HG02884 (cell line): ENCODE results near the gene PARP14.
"Not testable (repeated sequence)": the region's sequence is repeated elsewhere in the genome, so short reads cannot be mapped to it uniquely, and the experiment has no call there.

ENCODE experiments used
- ATAC-seq: cut with Tn5 transposase; IDR thresholded peaks from one replicate; pipeline ENCODE4 v1.9.1; 2021; ENCODE audit warnings: mild to moderate bottlenecking, moderate library complexity; ENCODE audit not compliant: unreplicated experiment

The PARP14 gene

DNA sequence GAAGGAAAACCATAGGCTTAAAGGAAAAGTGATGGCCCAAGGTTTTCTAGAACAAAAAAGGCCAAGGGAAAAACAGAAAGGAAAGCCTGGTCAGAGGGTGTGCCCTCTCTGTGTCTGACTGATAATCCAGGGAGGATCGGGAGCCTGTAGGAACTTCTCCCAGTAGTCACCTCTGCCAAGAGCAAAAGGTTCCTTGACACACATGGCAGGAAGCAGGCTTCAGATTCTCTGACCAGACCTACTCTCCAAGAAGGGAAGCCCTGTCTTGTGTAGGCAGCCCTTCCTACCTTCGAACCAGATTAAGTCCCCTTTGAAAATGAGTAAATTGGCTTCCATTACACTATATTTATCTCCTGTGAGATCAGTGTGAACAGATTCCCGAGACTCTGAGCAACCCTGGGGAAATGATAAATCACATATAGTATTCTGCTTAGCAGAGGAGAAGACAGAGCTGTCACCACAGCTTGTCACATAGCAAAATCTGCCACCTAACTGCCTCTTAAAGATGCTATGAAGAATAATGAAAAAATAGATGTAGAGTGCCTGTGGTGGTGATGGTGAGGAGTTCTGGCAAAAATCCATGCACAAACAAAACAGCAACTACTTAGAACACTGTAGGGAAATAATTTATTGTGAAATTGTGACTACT, 38.8 kb downstream of the PARP14 start:
- no peak for ATAC-seq

DNA sequence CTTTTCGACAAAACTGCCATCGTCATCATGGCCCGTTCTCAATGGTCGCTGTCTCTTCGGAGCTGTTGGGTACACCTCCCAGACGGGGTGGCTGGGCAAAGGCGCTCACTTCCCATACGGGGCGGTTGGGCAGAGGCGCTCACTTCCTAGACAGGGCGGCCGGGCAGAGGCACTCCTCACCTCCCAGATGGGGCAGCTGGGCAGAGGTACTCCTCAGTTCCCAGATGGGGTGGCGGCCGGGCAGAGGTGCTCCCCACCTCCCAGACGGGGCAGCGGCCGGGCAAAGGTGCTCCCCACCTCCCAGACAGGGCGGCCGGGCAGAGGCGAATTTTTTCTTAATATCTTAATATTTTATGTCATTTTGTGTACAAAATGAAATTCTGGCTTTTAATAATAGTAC, 44.5 kb downstream of the PARP14 start:
- ATAC-seq = no peak

DNA sequence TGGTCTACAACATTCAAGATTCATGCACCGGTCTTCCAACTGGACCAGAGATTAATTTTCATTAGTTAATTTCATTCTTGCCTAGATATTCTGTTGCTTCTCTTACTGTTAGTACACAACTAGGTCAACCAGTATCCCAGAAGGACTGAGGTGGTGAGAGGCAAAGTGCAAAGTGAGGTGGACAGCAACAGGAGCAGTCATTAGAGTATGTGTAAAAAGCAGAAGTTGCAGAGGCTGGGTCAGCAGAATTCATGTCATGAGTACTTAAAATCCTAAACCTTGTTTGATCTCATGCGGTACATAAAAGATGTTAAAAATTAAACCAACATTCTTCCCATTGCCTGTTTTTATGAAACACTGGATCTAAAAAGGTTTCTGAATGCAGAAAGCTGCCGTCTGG, 46.7 kb downstream of the PARP14 start:
- ATAC-seq = no peak

DNA sequence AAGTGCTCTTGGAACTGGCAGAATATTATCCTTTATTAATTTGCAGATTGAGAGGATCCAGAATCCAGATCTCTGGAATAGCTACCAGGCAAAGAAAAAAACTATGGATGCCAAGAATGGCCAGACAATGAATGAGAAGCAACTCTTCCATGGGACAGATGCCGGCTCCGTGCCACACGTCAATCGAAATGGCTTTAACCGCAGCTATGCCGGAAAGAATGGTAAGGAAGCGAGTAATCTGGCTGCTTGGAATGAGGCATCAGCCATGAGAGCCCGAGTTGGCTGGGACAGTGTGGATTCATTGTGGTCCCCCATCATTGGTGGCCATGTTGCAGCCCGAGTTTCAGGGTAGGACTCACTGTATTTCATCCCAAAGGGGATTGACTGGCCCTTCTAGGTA, 47.1 kb downstream of the PARP14 start:
- ATAC-seq = no peak

DNA sequence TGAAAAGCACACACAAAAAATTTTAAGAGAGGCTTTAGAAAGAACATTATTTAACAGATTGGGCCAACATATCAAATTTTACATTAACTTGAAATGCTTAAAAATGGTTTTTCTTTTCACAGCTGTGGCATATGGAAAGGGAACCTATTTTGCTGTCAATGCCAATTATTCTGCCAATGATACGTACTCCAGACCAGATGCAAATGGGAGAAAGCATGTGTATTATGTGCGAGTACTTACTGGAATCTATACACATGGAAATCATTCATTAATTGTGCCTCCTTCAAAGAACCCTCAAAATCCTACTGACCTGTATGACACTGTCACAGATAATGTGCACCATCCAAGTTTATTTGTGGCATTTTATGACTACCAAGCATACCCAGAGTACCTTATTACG, 47.5 kb downstream of the PARP14 start:
- no peak for ATAC-seq

DNA sequence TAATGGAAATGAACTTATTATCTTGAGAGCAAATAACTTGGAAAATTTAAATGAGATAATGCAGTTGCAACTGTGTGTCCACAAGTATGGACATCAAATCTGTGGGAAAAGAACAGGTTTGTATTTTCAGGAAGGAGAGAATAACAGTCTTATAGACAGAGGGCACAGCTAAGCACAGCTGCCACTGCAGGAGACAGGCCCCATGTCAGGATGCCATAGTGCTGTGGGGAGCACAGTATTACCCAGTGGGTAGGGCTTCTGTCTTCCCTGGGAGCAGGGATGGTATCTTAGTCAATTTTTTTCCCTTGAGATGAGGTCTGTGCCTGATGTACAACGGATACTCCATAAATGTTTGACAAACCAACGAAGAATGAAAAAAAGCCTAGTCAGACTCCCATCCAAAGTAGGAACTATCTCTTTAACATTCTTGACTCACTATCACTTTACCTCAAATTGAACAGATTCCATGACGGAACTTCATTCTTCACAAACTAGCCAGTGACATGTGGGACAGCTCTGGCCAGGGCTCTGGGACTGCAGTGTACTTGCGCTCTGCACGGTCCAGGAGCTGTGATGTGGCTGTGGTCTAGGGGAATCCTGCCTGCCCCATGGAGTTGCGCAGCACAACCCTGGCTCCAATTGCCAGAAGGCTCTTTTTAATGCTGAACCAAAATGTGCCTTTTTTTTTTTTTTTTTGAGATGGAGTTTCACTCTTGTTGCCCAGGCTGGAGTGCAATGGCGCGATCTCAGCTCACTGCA, 48.3 kb downstream of the PARP14 start:
- ATAC-seq = no peak

DNA sequence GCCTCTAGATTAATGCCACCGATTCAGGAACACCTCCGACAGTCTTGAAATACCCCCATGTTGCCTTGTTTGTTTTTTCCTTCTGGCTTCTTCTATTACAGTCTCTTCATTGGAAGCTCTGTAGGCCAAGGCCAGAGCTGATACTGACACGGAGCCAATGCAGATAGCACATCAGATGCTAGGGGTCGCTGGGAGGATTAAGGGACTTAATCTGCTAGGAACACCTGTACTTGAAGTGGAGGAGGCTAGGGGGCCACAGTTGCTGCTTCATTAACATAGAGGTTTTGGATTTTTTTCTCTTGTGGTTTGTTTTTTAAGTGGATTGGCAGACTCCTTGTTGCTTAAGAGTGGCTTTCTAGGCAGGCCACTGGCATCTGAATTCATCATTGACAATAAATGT, 49.6 kb downstream of the PARP14 start:
- ATAC-seq = no peak

DNA sequence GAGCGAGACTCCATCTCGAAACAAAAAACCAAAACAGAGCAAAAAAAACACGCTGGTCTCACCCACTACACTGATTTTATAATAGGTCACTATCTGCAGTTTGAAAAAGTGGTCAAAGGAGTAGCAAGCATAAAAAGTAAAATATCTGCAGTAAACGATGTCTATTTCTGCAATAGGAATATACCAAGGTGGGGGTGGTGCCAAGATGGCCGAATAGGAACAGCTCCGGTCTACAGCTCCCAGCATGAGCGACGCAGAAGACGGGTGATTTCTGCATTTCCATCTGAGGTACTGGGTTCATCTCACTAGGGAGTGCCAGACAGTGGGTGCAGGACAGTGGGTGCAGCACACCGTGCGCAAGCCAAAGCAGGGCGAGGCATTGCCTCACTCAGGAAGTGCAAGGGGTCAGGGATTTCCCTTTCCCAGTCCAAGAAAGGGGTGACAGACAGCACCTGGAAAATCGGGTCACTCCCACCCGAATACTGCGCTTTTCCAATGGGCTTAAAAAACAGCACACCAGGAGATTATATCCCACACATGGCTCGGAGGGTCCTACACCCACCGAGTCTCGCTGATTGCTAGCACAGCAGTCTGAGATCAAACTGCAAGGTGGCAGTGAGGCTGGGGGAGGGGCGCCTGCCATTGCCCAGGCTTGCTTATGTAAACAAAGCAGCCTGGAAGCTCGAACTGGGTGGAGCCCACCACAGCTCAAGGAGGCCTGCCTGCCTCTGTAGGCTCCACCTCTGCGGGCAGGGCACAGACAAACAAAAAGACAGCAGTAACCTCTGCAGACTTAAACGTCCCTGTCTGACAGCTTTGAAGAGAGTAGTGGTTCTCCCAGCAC, 52.3 kb downstream of the PARP14 start:
- ATAC-seq = not testable (repeated sequence)

DNA sequence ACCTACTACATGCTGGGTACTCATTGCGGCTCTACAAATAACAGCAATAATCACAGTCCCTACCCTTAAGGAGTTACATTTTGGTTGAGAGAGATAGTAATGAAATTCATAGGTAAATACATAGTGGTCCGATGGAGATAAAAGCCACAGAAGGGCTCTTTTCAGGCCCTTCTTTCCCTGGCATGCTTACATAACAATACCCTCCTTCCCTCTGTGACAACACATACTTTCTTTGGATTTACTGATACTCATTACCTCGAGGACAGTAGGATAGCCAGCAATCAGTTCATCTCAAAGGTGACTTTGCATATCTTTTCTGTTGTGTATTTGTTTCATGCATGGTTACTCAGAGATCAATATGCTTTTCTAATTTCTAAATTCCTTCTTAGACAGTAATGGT, 58.5 kb downstream of the PARP14 start:
- ATAC-seq = no peak

DNA sequence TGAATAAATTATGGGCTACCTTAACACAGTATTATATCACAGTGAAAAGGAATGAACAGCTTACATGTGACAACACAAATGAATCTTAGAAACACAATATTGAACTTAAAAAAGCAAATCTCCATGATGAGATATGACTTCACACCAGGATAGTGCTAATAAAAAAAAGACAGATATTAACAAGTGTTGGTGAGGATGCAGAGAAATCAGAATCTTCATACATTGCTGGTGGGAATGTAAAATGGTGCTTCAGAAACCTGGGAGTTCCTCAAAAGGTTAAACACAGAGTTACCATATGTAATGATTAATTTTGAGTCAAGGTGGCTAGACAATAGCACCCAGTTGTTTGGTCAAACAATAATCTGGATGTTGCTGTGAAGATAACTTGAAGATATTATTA, 61.6 kb downstream of the PARP14 start:
- no peak for ATAC-seq

DNA sequence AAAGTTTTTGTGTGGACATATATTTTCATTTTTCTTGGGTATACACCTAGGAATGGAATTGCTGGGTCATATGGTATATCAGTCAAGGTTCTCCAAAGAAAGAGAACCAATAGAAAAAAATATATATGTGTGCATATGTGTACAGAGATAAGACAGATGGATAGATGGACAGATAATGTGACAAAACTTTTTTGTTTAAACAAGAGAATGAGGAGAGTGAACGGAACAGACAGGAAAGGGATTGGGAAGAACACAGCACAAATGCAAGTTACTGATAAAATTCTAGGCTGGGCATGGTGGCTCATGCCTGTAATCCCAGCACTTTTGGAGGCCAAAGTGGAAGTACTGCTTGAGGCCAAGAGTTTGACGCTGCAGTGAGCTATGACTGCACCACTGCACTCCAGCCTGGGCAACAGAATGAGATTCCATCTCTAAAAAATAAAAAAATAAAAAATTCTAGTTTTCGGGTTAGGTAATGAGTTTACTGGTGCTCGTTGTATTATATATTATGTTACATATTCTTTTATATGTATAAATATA, 63.0 kb downstream of the PARP14 start:
- ATAC-seq = no peak

DNA sequence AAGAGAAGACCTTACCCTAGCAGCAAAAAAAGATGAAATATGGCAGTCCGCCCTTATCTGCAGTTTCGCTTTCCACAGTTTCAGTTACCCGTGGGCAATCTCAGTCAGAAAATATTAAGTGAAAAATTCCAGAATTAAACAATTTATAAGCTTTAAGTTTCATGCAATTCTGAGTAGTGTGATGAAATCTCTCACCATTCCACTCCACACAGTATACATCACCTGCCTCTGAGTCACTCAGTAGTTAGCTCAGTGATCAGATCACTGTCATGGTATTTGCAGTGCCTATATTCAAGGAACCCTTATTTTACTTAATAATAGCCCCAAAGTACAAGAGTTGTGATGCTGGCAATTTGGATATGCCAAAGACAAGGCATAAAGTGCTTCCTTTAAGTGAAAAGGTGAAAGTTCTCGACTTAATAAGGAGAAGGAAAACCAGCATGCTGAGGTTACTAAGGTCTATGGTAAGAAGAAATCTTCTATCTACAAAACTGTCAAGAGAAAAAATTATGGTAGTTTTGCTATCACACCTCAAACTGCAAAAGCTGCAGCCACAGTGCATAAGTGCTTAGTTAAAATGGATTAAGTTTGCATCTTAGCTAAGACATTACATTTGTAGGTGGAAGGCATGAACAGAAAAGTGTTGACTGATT, 64.9 kb downstream of the PARP14 start:
- ATAC-seq = no peak

DNA sequence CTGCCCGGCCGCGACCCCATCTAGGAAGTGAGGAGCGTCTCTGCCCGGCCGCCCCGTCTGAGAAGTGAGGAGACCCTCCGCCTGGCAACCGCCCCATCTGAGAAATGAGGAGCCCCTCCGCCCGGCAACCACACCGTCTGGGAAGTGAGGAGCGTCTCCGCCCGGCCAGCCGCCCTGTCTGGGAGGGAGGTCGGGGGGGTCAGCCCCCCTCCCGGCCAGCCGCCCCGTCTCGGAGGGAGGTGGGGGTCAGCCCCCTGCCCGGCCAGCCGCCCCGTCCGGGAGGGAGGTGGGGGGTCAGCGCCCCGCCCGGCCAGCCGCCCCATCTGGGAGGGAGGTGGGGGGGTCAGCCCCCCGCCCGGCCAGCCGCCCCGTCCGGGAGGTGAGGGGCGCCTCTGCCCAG, 66.7 kb downstream of the PARP14 start:
- not testable (repeated sequence) for ATAC-seq

DNA sequence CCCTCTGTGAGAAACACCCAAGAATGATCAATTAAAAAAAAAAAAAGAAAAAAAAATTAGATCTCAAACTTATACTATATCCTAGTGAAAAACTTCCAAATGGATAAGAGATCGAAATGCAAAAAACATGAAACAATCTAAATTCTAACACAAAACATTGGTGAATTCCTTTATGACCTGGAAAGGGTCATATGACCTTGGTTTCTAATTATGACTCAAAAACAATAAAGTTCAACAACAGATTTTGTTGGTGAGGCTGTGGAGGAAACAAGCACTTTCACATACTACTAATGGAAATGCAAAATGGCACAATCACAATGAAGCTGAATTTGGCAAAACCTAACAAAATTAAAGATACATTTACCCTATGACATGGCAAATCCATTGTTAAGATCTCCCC, 67.7 kb downstream of the PARP14 start:
- ATAC-seq = no peak

DNA sequence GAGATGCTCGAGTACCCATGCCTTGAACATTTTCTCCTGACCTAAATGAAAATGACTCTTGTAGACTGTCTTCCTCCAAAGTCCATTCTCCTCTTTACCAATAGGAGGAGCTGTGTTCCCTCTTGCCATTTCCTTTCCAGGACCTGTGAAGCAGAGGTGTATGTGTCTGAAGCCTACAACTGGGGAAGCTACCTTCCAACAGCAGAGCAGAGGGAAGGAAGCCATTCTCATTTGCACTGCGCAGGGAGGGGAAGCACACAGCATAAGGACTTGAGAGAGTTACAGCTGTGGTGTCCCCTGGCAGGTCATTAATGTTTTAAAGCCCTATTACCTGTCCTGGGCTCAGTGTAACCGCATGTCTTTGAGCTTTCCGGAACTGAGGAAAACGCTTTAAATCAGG, 74.3 kb downstream of the PARP14 start:
- ATAC-seq = no peak

DNA sequence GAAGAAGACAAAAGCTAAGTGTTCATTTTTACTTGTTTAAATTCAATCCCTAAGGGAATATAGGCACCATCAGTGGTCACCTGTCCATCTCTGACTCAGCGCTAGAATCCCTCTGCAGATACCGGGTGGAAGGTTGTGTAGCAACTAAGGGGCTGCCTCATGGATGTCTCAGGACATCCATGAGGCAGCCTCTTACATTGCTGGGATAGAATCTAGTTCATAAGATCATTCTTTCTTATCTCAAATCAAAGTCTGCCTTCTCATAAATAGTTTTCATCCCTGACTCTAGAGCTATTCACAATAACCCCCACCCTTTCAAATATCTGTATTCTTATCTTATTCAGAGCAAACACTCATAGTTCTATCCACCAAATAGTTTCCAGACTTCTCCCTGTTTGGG, 74.9 kb downstream of the PARP14 start:
- ATAC-seq = no peak

DNA sequence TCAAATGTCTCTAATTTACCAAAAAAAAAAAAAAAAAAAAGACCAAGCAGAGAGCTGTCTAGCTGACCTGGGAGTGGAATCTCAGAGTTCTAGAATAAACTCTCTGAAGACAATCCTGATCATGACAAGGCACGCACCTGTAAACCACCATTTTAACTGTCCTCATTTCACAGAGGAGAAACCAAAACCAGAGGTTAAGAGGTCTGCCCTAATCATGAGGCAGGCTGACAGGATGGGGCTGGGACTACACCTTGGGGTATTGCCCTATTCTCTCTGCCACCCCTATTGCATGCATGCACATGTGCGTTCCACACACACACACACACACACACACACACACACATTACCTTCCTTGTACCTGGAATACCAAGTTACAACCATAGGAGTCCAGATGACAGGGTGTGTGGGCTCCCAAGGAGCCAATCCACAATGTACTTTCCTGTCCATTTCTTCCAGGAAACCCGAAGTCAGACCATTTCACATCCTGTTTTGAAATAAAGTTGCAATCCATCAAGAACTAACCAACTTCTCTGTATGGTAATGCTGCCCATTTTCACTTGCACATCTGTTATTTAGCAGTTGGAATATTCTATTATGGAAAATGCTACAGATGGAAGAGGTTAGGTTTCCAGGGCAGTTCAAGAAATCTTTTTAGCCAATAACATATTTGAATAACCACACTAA, 78.4 kb downstream of the PARP14 start:
- no peak for ATAC-seq

DNA sequence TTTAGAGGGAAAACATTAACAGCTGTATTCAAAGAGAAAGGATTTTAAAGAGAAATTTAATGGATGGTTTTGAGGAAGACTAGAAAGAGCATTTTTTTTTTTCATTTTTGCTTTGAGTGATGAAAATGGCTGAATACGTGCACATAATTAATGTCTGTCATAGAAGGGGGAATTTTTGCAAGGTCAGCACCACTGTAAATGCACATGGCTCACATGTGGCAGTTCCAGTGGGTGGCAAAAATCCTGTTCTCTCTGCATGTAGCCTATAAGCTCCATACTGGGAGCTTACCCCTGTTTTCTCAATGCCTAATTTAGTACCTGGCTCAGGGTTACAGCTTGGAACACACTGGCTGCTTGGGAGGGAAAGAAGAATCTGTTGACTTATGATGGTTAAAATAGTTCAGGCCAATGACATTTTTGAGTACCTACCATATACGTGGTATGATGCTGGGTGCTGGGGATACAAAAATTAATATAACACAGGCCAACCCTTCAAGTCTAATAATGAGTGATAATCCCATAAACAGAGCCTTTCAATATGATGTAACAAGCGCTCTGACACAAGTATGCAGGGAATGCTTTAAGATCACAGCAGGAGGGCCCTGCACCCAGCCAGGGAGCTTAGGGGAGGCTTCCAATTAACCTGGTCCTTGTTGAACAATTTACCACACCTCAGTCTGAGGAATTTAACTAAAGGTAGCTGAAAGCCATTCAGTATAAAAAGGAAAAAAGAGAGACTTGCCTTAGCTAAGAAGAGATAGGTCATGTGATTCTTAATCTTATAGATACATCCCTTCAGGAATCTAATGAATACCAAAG, 80.0 kb downstream of the PARP14 start:
- ATAC-seq = no peak

DNA sequence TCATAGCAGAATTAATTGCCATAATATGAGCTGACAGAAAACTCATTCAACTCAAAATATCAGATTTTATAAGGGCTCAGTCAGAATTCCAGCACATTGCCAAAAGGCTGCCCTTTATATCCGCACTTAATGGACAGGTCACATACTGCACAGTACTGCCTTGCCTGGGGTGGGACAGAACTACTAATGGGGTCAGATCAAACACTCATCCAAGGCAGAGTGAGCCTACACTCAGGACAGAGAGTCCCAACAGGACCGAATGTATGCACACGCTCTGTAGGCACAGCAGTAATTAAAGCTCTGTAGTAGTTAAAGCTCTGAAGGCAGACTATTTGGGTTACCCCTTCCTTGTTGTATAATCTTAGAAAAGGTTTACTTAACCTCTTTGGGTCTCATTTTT, 85.8 kb downstream of the PARP14 start:
- no peak for ATAC-seq
